ENCODE measurements around the gene SLK.

SLK gene

GRCh38 chr10:103991393-103992128, 24.6 kb downstream of the SLK start:
- no peak for DNase-seq

GRCh38 chr10:103995134-103995533, 28.2 kb downstream of the SLK start:
- no peak for DNase-seq

GRCh38 chr10:103998805-103999204, 31.9 kb downstream of the SLK start:
- no peak for DNase-seq

GRCh38 chr10:104002911-104003310, 36.0 kb downstream of the SLK start:
- DNase-seq: no peak

GRCh38 chr10:104005172-104005863, 38.4 kb downstream of the SLK start:
- no peak for DNase-seq

- no peak for DNase-seq
Observed at GRCh38 chr10:104011904-104012303, 45.0 kb downstream of the SLK start.

- no peak for DNase-seq
Observed at GRCh38 chr10:104013489-104013888, 46.5 kb downstream of the SLK start.

GRCh38 chr10:104014176-104014575, 47.2 kb downstream of the SLK start:
- DNase-seq: no peak

- DNase-seq: no peak
Observed at GRCh38 chr10:104016661-104017060, 49.7 kb downstream of the SLK start.

- DNase-seq: no peak
Observed at GRCh38 chr10:104018471-104018870, 51.5 kb downstream of the SLK start.

- DNase-seq: no peak
Observed at GRCh38 chr10:104020020-104020419, 53.1 kb downstream of the SLK start.

- no peak for DNase-seq
Observed at GRCh38 chr10:104021246-104021645, 54.3 kb downstream of the SLK start.

- DNase-seq: no peak
Observed at GRCh38 chr10:104022026-104022425, 55.1 kb downstream of the SLK start.

GRCh38 chr10:104025524-104025923, 58.6 kb downstream of the SLK start:
- no peak for DNase-seq

- DNase-seq: no peak
Observed at GRCh38 chr10:104026762-104027161, 59.8 kb downstream of the SLK start.

GRCh38 chr10:104028146-104028545, 61.2 kb downstream of the SLK start:
- DNase-seq: no peak

- no peak for DNase-seq
Observed at GRCh38 chr10:104028823-104029520, 62.0 kb downstream of the SLK start.

GRCh38 chr10:104029521-104029860, 62.6 kb downstream of the SLK start:
- no peak for DNase-seq

GRCh38 chr10:104031631-104032030, 64.7 kb downstream of the SLK start:
- no peak for DNase-seq

GRCh38 chr10:104032144-104032775, 65.3 kb downstream of the SLK start:
- DNase-seq: no peak

GRCh38 chr10:104033401-104033930, 66.5 kb downstream of the SLK start:
- no peak for DNase-seq

- DNase-seq: no peak
Observed at GRCh38 chr10:104033966-104034365, 67.0 kb downstream of the SLK start.

All from COR-L47 (cell line).